ENCODE results near the gene LSM14A. TPM values are rescaled to one million over a fixed set of nuclear protein-coding genes. Genes with fewer than 3 reads are reported as not detected.
"Not testable (repeated sequence)": the region's sequence is repeated elsewhere in the genome, so short reads cannot be mapped to it uniquely, and the experiment has no call there.

The LSM14A gene
- total RNA-seq, 4 donors from 2014 or later, result 90.8 to 163 (median 111) TPM

DNA sequence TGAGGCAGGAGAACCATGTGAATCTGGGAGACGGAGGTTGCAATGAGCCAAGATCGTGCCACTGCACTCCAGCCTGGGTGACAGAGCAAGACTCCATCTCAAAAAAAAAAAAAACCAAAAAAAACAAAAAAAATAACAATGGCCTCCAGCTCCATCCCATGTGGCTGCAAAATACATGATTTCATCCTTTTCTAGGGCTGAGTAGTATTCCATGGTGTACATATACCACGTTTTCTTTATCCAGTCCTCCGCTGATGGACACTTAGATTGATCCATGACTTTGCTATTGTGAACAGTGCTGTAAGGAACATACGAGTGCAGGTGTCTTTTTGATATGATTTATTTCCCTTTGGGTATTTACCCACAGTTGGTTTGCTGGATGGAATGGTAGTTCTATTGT lies 20.9 kb upstream of the LSM14A start:
- no peak for DNase-seq (ENCODE audit: low spot score in 2 of 2)
- no peak overlapping the region for H3K4me3 ChIP-seq (ENCODE audit: low read depth, poor library complexity, severe bottlenecking)
- TF ChIP-seq, protein P1, sequence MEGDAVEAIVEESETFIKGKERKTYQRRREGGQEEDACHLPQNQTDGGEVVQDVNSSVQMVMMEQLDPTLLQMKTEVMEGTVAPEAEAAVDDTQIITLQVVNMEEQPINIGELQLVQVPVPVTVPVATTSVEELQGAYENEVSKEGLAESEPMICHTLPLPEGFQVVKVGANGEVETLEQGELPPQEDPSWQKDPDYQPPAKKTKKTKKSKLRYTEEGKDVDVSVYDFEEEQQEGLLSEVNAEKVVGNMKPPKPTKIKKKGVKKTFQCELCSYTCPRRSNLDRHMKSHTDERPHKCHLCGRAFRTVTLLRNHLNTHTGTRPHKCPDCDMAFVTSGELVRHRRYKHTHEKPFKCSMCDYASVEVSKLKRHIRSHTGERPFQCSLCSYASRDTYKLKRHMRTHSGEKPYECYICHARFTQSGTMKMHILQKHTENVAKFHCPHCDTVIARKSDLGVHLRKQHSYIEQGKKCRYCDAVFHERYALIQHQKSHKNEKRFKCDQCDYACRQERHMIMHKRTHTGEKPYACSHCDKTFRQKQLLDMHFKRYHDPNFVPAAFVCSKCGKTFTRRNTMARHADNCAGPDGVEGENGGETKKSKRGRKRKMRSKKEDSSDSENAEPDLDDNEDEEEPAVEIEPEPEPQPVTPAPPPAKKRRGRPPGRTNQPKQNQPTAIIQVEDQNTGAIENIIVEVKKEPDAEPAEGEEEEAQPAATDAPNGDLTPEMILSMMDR (IDR thresholded peaks at IDR 0.05), result no peak
- TF ChIP-seq POLR2A (IDR thresholded peaks at IDR 0.05), result no peak
- intact Hi-C loops (cut with DNase I; ENCODE audit: low total_unique reads), result no loop called here
- WGBS, 2 donors, result 90 to 94% methylated on average over 5 of the region's 5 CpGs

DNA sequence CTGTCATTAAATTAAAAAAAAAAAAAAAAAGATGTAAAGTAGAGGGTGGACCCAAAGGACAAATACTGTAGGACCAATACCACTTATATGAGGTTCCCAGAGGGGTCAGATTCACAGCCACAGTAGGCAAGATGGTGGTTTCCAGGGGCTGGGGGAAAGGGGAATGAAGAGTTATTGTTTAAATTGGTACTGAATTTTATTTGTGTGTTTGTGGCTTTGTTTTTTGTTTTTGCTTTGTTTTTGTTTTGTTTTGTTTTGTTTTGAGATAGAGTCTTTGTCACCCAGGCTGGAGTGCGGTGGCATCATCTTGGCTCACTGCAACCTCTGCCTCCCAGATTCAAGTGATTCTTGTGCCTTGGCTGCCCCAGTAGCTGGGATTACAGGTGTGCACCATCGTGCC lies 17.9 kb upstream of the LSM14A start:
- intact Hi-C loops (cut with DNase I; ENCODE audit: low total_unique reads), result no loop called here
- peak in 1 of 2 donors; percentile 6 for DNase-seq (ENCODE audit: low spot score in 2 of 2)
- TF ChIP-seq, protein P1 (IDR thresholded peaks at IDR 0.05), result no peak
- TF ChIP-seq POLR2A (IDR thresholded peaks at IDR 0.05), result no peak
- H3K4me3 ChIP-seq (ENCODE audit: low read depth, poor library complexity, severe bottlenecking), result no peak overlapping the region
- WGBS, 2 donors, result 91 to 93% methylated on average over 2 of the region's 2 CpGs

DNA sequence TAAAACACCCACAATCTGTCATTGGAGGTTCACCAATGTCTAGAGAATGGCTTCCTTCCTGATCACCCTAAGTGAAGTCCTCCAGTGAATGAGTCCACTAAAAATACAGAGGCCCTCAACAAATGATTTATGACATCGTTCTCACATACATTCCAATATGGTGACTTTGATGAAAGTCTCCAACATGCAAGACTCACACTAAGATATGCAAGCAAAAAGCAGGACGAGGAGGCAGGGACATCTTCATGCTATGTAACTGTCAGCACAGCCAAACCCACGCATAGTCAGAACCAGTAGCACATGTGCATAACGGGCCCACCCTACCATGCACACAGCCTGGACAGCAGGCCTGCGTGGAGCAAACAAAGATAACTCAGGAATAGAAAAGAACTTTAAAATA lies 16.6 kb upstream of the LSM14A start:
- TF ChIP-seq, protein P1 (IDR thresholded peaks at IDR 0.05), result no peak
- no peak for TF ChIP-seq POLR2A (IDR thresholded peaks at IDR 0.05)

DNA sequence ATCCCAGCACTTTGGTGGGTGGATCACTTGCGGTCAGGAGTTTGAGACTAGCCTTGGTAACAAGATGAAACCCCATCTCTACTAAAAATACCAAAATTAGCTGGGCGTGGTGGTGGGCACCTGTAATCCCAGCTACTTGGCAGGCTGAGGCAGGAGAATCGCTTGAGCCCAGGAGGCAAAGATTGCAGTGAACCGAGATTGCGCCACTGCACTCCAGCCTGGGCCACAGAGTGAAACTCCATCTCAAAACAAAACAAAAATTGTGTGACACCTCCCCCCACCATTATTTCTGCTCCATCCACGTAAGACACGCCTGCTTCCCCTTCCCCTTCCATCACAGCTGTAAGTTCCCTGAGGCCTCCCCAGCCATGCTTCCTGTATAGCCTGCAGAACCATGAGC lies 13.3 kb upstream of the LSM14A start:
- intact Hi-C loops (cut with DNase I; ENCODE audit: low total_unique reads); DNase-seq (ENCODE audit: low spot score in 2 of 2); H3K4me3 ChIP-seq (ENCODE audit: low read depth, poor library complexity, severe bottlenecking): not testable (repeated sequence)
- 78 to 83% methylated on average over 7 of the region's 7 CpGs for WGBS, 2 donors

More for the DNA sequence above, 16.6 kb upstream of the LSM14A start:
- intact Hi-C loops (cut with DNase I; ENCODE audit: low total_unique reads), result no loop called here
- 87 to 91% methylated on average over 5 of the region's 5 CpGs for WGBS, 2 donors
- no peak overlapping the region for H3K4me3 ChIP-seq (ENCODE audit: low read depth, poor library complexity, severe bottlenecking)
- peak in 1 of 2 donors; percentile 57 for DNase-seq (ENCODE audit: low spot score in 2 of 2)

DNA sequence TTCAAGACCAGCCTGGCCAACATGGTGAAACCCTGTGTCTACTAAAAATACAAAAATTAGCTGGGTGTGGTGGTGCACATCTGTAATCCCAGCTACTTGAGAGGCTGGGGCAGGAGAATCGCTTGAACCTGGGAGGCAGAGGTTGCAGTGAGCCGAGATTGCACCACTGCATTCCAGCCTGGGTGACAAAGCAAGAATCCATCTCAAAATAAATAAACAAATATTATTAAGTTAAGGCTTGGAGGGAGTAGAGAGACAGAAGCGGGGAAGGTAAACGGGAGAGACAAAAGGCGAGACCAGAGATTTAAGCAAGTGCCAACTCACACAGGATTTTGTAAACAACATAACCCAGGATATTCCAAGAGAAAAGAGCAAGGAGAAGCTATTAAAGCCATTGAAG lies 12.8 kb upstream of the LSM14A start:
- H3K4me3 ChIP-seq (ENCODE audit: low read depth, poor library complexity, severe bottlenecking); DNase-seq (ENCODE audit: low spot score in 2 of 2); intact Hi-C loops (cut with DNase I; ENCODE audit: low total_unique reads): not testable (repeated sequence)
- 89 to 92% methylated on average over 5 of the region's 5 CpGs for WGBS, 2 donors

DNA sequence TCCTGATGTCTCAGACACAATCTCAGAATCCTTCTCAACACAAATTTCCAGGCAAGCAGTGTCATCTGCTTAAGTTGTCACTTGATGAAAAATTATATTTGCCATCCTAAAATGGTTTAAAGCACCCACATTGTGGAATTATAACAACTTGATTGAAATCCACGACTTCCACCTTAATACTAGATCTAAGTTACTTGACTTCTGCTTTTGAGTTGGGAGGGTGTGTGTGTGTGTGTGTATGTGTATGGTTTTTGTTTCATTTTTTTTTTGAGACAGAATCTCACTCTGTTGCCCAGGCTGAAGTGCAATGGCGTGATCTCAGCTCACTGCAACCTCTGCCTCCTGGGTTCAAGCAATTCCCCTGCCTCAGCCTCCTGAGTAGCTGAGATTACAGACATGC lies 10.4 kb upstream of the LSM14A start:
- H3K4me3 ChIP-seq (ENCODE audit: low read depth, poor library complexity, severe bottlenecking); intact Hi-C loops (cut with DNase I; ENCODE audit: low total_unique reads); DNase-seq (ENCODE audit: low spot score in 2 of 2): not testable (repeated sequence)
- 82 to 84% methylated on average over 2 of the region's 2 CpGs for WGBS, 2 donors

DNA sequence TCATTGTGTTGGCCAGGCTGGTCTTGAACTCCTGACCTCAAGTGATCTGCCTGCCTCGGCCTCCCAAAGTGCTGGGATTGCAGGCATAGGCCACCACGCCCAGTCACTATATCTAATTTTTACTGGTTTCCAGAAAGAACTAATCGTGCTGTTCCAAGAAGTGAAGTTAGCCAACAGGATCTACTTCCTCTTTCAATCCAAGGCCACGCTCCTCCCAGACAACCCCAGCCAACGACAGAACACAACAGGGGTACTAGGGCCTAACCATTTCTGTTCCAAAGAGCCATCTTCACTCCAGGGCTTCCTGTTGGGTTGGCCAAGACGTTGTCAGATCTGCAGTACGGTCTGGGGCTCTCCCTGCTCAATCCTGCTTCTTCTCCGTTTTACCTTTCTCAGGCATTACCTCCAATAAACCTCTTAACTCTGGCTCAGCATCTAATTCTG lies 7.0 kb upstream of the LSM14A start:
- H3K4me3 ChIP-seq (ENCODE audit: low read depth, poor library complexity, severe bottlenecking), result no peak overlapping the region
- no peak for DNase-seq (ENCODE audit: low spot score in 2 of 2)
- intact Hi-C loops (cut with DNase I; ENCODE audit: low total_unique reads), result no loop called here
- WGBS, 2 donors, result 82% methylated on average over 8 of the region's 8 CpGs
- no peak for TF ChIP-seq POLR2A (IDR thresholded peaks at IDR 0.05)
- TF ChIP-seq, protein P1 (IDR thresholded peaks at IDR 0.05), result no peak

DNA sequence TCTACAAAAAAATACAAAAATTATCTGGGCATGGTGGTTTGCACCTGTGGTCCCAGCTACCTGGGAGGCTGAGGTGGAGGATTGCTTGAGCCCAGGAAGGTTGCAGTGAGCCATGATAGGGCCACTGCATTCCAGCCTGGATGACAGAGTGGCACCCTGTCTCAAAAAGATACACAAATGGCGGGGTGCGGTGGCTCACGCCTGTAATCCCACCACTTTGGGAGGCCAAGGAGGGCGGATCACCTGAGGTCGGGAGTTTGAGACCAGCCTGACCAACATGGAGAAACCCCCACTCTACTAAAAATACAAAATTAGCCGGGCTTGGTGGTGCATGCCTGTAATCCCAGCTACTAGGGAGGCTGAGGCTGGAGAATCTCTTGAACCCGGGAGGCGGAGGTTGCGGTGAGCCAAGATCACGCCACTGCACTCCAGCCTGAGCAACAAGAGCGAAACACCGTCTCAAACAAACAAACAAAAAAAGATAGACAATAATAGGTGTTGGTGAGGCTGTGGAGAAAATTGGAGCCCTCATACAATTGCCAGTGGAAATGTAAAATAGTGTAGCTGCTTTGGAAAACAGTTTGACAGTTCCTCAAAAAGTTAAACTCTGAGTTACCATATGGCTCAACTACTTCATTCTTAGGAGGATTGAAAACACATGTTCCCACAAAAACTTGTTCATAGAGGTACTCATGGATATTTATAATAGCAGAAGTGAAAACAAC lies 2.7 kb upstream of the LSM14A start:
- not testable (repeated sequence) for H3K4me3 ChIP-seq (ENCODE audit: low read depth, poor library complexity, severe bottlenecking)
- 96% methylated on average over 12 of the region's 12 CpGs for WGBS, 2 donors

More for the DNA sequence above, 2.7 kb upstream of the LSM14A start:
- intact Hi-C loops (cut with DNase I; ENCODE audit: low total_unique reads), result not testable (repeated sequence)
- peak in 1 of 2 donors; percentile 60 for DNase-seq (ENCODE audit: low spot score in 2 of 2)

Measured in lower leg skin (tissue), 4 donors.